ENCODE results near the gene ARHGAP10. TPM values are rescaled to one million over a fixed set of nuclear protein-coding genes. Genes with fewer than 3 reads are reported as not detected.

The ARHGAP10 gene
- total RNA-seq, 4 donors from 2014 or later = 131 to 217 (median 206) TPM

GRCh38 chr4:148053298-148054003 lies 321.6 kb downstream of the ARHGAP10 start:
- WGBS, 2 donors = 83 to 87% methylated on average over 11 of the region's 11 CpGs
- no peak for TF ChIP-seq CTCF (IDR thresholded peaks at IDR 0.05)
- peaks cover 0 to 19% (median 0%) of the 10 kb centered on the region in 3 donors for H3K36me3 ChIP-seq
- no peaks in the 10 kb centered on the region for H3K27me3 ChIP-seq
- peaks cover 0 to 35% (median 3%) of the 10 kb centered on the region in 4 donors for H3K4me1 ChIP-seq
- no peaks in the 10 kb centered on the region for H3K9me3 ChIP-seq
- no peak for DNase-seq (ENCODE audit: low spot score in 2 of 2)
- no peak overlapping the region for H3K4me3 ChIP-seq
- H3K27ac ChIP-seq = no peak overlapping the region

GRCh38 chr4:148054275-148054674 lies 322.4 kb downstream of the ARHGAP10 start:
- Histone ChIP-seq H3K27me3 (no peaks in the 10 kb centered on the region), H3K4me1 (peaks cover 0 to 43% (median 3%) of the 10 kb centered on the region in 4 donors), H3K9me3 (no peaks in the 10 kb centered on the region), H3K27ac (no peak overlapping the region), H3K4me3 (no peak overlapping the region), H3K36me3 (peaks cover 0 to 13% (median 0%) of the 10 kb centered on the region in 3 donors)
- no peak for DNase-seq (ENCODE audit: low spot score in 2 of 2)
- TF ChIP-seq POLR2A (IDR thresholded peaks at IDR 0.05) (no peak), CTCF (IDR thresholded peaks at IDR 0.05) (no peak), EP300 (IDR thresholded peaks at IDR 0.05) (no peak)
- 59 to 67% methylated on average over 3 of the region's 3 CpGs for WGBS, 2 donors

GRCh38 chr4:148055844-148056243 lies 324.0 kb downstream of the ARHGAP10 start:
- H3K27me3 ChIP-seq = no peaks in the 10 kb centered on the region
- H3K27ac ChIP-seq = no peak overlapping the region
- peaks cover 0 to 48% (median 3%) of the 10 kb centered on the region in 4 donors for H3K4me1 ChIP-seq
- 94 to 96% methylated on average over 6 of the region's 6 CpGs for WGBS, 2 donors
- no peak overlapping the region for H3K4me3 ChIP-seq
- peaks cover 0 to 11% (median 0%) of the 10 kb centered on the region in 3 donors for H3K36me3 ChIP-seq
- no peak for DNase-seq (ENCODE audit: low spot score in 2 of 2)
- no peaks in the 10 kb centered on the region for H3K9me3 ChIP-seq
- TF ChIP-seq EP300 (IDR thresholded peaks at IDR 0.05) (no peak), POLR2A (IDR thresholded peaks at IDR 0.05) (no peak), CTCF (IDR thresholded peaks at IDR 0.05) (no peak)

- TF ChIP-seq CTCF (IDR thresholded peaks at IDR 0.05) (peak in 3 of 5 experiments; percentile 15 to 18 (median 18)), POLR2A (IDR thresholded peaks at IDR 0.05) (no peak), EP300 (IDR thresholded peaks at IDR 0.05) (peak in 1 of 2 donors; percentile 24)
- WGBS, 2 donors = 74 to 75% methylated on average over 6 of the region's 6 CpGs
- H3K4me1 ChIP-seq = peaks cover 0 to 47% (median 3%) of the 10 kb centered on the region in 4 donors
Observed at GRCh38 chr4:148056879-148057278, 325.0 kb downstream of the ARHGAP10 start.

GRCh38 chr4:148057516-148057915 lies 325.6 kb downstream of the ARHGAP10 start:
- TF ChIP-seq CTCF (IDR thresholded peaks at IDR 0.05) (no peak), POLR2A (IDR thresholded peaks at IDR 0.05) (no peak), EP300 (IDR thresholded peaks at IDR 0.05) (no peak)
- Histone ChIP-seq H3K4me1 (peaks cover 0 to 46% (median 3%) of the 10 kb centered on the region in 4 donors), H3K27me3 (no peaks in the 10 kb centered on the region), H3K9me3 (no peaks in the 10 kb centered on the region), H3K27ac (no peak overlapping the region), H3K4me3 (no peak overlapping the region), H3K36me3 (peaks cover 0 to 11% (median 0%) of the 10 kb centered on the region in 3 donors)
- DNase-seq (ENCODE audit: low spot score in 2 of 2) = no peak
- WGBS, 2 donors = 86 to 92% methylated on average over 5 of the region's 5 CpGs

More at GRCh38 chr4:148056879-148057278, 325.0 kb downstream of the ARHGAP10 start:
- Histone ChIP-seq H3K36me3 (peaks cover 0 to 11% (median 0%) of the 10 kb centered on the region in 3 donors), H3K27me3 (no peaks in the 10 kb centered on the region), H3K9me3 (no peaks in the 10 kb centered on the region), H3K27ac (no peak overlapping the region), H3K4me3 (no peak overlapping the region)
- DNase-seq (ENCODE audit: low spot score in 2 of 2) = peak in 1 of 2 donors; percentile 54
